HG03521 (cell line): ENCODE measurements around the gene MYRIP.
"Not testable (repeated sequence)": the region's sequence is repeated elsewhere in the genome, so short reads cannot be mapped to it uniquely, and the experiment has no call there.

Experiments
- ATAC-seq: cut with Tn5 transposase; IDR thresholded peaks from one replicate; pipeline ENCODE4 v1.9.1; 2021; ENCODE audit warnings: mild to moderate bottlenecking, moderate library complexity; ENCODE audit not compliant: unreplicated experiment

Gene MYRIP

DNA sequence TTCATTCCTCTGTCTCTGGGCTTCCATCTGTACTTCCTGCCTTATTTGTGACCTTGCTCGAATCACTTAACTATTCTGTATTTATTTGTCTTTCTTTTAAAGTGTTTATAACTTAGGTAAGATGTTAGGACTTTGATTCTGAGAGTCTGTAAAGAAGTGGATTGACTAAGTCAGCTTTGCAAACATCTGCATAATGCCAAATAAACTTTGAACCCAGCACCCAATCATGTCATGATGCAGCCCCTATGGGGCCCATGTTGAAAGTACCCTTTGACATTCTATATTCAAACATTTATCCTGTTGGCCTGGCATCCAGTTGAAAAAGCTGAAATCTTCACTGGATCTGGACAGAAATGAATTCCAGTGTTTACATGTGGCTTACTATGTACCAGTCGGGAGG, 3.8 kb upstream of the MYRIP start:
- ATAC-seq, result no peak

DNA sequence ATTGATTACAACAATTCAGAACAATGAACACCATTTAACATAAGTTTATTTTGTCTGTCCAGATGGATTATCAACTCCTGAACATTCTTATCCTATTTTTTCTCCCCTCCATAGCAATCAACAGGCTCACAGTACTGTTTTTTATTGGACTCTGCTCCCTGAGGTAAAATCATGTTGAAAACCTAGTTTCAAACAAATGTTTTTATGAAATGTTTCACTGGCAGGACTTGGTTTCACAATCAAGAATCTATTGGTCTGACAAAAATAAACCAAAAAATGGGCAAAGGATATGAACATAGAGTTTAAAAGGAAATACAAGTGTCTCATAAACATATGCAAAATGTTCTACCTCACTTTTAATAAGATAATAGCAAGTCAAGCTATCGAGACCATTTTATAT, 2.6 kb upstream of the MYRIP start:
- ATAC-seq, result no peak

DNA sequence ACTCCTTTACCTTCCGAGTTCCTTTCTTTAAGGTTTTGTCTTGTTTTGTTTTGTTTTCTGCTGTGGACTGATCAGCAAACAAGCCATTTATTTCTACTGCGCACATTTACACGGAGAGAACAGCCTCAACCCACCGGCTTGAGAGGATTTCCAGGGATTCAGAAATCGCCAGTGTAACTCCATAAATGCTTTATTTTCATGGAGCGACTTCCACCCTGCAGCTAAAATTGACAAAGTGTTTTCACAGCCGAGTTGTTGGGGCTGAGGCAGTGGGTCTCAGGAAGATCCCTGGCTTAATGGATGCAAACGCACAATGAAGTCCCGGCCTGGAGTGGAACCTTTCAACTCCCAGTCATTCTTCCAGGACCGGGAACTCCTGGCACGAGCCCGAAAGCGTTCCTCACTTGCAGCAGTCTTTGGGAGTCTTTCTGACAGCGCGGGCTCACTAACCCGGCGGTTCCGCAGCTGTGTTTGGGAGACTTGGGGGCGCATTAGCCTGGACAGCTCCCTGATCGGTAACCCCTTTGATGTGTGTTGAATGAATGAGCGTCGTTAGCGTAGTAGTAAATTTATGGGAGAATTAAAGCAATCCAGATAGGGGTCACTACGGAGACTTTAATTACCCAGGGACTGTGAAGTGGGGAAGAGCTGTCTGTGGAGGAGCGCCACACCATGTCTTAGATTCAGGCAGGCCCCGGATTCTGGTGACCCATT, 785 bp upstream of the MYRIP start:
- no peak for ATAC-seq

DNA sequence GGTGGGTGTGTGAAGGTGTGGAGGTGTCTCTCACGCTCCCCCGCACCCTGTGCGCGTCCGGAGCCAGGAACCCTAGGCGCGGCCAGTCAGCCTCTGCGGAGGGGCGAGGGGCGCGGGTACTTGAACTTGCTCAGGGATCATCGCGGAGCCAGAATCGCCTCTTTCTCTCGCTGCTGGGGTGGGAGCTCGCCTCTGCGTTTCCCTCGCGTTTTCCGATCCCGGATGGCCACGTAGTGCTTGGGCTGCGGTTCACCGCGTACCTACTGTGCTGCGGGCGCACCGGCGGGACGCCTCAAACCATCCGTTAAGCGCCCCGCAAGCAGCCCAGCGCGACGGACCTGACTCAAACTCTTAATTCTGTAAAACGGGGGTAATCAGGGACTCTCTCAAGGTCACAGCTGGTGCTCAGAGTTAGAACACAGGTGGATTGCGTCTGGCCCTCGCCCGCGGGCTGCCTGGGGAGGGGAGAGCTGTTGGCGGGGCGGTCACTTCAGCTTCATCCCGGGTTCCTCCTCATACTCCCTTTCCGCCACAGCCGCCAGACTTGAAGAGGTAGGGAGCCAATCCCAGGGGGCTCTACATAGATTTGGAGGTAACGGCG, 686 bp downstream of the MYRIP start:
- ATAC-seq, result peak; percentile 13

DNA sequence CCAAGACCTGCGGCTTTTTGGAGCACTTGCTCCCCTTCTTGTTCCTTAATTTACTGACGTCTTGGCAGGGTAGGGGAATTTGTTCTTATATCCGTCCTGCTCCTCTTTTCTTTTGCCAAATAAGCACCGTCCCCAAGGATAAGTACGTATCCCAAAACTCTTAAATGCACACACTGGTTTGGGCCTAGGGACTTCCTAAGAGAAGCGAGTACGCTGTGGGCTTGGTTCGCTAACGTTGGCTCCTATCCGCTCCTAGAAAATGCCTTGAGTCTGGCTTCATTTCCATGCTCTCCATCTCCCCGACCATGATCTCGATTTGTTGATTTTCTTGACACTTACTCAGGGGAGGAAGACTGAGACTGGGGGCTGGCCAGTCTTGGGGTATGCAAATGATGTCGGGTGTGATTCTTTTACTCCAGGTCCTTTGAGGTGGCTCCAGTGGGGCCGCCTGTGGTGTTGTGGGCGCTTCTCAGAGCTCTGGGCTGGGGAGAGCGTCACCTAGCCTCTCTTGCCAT, 1.3 kb downstream of the MYRIP start:
- ATAC-seq, result no peak

DNA sequence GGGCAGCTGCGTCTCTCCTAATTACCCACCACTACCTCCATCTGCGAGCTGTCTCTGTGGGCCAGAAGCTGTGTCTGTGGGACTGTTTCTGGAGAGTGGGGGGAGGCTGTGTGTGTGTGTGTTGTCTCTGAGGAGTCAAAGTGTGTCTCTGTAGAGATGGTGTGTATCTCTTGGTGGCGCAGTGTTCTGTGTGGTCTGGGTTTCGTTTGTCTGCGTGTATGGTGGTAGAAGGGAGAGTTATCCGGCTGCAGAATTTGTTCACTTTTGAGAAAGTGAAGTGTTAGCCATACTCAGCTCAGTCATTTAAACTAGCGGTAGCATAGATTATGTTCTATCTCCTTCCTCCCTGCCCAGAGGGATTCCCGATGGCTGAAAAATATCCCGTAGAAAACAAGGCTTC, 2.2 kb downstream of the MYRIP start:
- no peak for ATAC-seq

DNA sequence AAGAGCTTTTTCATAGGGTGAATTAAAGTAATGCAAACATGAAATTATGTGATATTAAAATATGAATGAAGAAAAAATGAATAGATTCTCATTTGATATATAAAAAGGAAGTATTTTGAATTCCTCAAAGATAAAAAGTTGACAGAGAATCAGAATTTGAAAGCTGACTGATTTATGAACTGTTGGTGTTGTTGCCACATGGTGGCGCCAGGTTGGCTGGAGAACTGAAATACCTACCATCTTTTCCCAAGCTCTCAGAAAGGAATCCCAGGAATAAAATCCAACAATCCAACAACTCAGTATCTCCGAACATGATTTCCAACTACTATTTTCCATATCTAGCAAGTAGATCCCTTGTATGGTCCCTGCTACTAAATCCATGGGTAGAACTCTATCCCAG, 3.1 kb downstream of the MYRIP start:
- no peak for ATAC-seq

DNA sequence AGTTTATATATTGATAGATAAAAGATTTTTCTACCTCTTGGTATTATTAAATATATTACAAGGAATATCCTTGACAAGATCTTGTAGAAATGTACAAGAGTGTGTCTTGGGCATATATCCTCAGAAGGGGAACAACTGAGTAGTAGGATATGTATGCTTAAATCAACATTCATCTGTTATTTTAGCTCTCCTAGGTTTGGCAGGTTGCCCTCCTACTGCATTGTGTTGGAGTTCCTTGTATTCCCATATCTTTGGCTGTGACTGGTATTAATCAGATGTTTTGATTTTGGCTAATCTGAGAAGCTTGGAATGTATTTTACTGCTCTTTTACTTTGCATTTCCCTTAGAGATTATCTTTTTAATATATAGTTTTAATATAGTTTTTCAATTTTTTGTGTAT, 4.6 kb downstream of the MYRIP start:
- ATAC-seq, result no peak

DNA sequence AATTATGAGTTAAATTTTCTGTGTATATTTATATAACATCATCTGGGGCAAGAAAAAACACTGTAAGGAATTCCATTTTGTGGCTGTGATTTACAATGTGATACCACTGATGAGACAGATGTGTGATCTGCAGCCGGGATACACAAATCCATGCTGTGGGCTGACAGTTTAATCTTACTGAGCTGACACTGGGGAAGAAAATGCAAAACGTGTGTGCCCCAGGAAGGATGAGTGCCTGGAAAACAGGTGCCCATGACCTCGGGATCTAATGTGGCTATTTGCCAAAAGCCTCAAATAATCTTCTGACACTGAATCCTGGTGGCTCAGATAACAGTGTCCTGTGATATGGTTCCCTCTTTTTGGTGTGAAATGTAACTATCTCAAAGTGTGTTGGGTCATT, 10.5 kb downstream of the MYRIP start:
- ATAC-seq, result no peak

DNA sequence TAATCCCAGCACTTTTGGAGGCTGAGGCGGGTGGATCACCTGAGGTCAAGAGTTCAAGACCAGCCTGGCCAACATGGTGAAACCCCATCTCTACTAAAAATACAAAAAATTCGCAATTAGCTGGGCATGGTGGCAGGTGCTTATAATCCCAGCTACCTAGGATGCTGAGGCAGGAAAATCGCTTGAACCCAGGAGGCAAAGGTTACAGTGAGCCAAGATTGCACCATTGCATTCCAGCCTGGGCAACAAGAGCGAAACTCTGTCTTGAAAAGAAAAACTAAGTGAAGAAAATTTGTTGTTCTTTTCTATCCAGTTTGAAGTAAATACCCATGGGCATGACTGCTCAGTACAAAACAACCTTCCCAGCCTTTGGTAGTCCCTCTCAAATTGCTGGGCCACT, 24.4 kb downstream of the MYRIP start:
- ATAC-seq, result not testable (repeated sequence)

DNA sequence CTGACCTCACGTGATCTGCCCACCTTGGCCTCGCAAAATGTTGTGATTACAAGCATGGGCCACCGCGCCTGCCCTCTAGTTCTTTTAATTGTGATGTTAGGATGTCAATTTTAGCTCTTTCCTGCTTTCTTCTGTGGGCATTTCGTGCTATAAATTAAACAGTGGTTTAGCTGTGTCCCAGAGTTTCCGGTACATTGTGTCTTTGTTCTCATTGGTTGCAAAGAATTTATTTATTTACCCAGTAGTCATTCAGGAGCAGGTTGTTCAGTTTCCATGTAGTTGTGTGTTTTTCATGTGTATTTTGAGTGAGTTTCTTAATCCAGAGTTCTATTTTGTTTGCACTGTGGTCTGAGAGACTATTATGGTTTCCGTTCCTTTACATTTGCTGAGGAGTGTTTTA, 30.1 kb downstream of the MYRIP start:
- no peak for ATAC-seq

DNA sequence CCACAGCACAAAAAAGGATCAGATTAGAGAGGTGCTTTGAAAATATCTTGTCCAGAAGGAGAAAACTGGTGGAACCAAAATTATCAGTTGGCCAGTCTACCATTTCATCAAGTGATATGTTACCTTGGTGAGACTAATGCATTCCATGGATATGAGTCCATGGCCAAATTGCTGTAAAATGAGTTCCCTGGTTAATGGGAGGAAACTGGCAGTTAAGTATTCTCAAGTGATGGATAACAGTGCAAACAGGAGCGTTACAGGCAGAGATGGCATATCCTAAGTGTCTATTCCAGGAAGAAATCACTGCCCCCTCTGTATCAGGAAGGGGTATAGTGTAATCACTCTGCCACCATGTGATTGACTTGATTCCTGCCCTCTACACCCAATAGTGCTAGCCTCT, 34.0 kb downstream of the MYRIP start:
- no peak for ATAC-seq

DNA sequence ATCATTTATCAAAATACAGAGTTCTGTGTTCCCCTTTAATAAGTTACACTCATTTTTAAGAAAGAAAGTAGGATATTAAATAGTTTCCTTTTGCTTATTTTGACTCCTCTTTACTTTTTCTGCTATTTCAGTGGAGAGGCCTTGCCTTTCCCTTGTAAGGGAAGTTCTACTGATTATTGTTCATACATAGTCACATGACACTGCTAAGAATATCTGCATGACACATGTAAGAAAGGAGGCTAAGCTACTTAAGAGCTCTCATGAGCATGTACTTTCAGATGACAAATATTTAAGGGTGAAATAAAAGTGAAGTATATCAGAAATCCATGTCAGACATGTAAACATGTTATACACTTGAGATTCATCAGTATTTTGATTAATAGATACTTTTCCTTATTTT, 39.0 kb downstream of the MYRIP start:
- no peak for ATAC-seq

DNA sequence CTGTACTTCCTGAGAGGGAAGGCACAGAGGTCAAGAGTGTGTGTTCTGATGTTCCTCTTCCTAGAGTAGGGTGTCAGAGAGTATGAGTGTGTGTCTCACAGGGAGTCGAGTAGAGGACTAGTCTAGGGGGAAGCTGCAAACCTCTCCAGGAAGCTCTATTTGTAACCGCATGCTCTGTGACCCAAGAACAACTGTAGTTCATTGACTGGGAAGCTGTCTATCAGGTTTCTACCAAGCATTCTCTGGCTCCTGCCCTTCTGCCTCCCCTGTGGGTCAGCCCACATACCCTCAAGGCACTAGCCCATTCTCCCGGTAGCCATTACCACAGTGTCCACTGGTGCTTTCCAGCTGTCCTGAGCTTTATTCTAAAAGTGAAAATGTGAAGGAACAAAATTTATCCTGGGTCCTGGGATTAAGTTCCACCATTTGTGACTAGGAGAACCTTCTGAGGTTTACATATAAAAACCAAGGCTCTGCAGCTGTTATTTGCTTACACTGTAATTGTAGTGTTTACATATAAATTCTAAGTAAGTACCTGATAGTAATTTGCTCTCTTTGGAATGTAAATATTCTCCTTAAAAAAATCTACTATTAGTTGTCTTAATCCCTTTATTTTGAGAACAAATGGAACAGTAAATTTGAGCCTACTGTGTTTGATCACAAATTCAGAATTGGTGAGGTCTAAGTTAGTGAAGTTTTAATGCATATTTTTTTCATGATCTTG, 40.7 kb downstream of the MYRIP start:
- ATAC-seq, result no peak

DNA sequence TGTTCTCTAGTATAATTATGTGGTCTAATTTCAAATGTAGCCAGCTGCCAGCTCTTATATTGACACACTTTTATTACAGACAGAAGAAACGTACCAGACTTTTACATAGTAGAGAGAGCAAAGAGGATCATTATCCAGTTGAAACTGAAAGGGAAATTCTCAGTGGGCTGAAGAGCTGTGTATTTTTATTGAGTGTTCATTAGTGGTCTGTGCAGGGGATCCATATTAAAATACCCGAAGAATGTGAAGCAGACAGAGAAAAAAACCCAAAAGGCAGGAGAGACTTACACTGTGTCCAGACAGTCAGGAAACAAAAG, 41.3 kb downstream of the MYRIP start:
- no peak for ATAC-seq

DNA sequence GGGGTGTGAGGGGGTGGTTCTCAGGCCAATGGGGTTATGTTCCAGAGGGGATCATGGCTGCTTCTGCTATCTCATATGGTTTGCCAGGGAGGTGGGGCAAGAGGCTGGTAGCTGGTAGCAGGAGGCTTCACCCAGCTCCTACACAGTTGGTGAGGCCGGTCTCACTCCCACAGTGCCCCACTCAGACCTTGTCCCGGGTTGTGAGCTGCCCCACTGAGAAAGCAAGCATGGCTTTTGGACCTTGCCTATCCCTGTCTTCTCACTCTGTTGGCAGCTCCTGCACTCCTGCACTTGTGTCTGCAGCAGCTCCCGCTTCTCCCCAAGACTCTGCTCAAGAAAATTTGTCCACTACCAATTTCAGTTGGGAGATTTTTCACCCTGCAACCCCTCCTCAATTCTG, 46.1 kb downstream of the MYRIP start:
- no peak for ATAC-seq

DNA sequence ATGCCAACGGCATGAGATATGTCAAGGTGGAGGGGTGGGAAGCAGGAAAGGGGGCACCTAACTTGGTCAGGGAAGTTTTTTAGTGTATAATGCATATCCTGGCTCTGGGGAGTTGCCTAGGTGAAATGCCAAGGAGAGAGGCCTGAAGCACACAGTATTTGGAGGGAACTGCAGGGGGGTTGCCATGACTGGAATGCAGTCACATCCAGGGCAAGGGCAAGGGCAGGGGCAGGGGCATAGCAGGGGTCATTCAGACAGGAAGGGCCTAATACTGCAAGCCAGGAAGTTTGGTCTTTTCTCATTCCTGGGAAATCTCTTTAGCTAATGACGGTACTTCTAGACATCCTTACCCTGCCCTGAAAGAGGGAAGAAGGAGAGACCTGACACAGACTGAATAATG, 60.5 kb downstream of the MYRIP start:
- ATAC-seq, result no peak

DNA sequence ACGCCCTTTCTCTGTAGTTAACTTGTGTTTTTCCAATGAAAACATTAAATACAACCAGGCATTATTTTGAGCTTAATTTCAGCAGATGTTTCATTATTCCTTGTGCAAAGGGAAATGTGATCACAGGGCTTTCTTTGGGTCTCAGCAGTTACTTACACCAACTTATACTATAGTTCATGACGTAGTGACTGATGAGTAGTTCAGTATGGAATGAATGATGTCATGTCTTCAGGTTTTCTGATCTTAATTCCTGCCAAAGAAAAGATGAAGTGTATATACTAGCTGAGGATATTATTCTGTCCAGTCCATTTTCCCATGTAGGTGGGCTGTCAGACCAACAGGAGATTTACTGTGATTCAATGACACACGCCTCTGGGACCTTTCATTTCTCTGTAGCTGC, 61.3 kb downstream of the MYRIP start:
- ATAC-seq, result no peak

DNA sequence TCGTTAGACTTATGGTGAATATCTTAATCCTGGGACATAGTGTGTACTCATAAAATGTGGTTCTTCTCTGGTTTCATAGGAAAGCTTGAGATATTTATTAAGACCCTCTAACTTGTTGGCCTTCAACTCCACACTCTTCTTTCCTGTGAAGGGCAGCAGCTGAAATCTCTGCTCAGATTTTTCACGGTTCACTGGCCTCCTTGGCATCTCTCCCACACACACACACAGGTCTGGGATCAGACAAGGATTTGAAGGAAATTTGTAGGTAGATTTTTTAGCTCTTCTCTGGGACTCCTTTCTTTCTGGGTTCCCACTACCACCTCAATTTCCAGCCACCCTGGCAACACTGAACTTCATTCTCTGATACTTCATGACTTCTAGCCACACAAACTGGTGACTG, 70.2 kb downstream of the MYRIP start:
- ATAC-seq, result no peak

DNA sequence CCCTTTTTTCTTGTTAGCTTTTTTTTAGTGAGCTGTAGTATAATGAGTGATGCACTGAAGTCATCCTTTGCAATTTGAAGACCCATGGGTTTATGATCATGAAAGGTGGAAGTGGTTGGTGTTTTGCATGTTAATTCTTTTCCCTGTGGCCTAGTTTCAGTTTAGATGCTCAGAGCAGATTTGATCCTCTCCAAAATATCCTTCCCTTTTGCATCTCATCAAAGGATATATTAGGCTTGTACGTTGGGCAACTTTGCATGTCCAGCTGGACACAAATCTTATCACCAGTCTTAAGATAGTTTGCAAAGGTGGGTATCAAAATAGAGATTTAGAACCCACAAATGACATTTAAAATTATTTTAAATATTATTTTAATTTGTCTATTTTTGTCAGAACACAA, 72.7 kb downstream of the MYRIP start:
- ATAC-seq, result no peak

DNA sequence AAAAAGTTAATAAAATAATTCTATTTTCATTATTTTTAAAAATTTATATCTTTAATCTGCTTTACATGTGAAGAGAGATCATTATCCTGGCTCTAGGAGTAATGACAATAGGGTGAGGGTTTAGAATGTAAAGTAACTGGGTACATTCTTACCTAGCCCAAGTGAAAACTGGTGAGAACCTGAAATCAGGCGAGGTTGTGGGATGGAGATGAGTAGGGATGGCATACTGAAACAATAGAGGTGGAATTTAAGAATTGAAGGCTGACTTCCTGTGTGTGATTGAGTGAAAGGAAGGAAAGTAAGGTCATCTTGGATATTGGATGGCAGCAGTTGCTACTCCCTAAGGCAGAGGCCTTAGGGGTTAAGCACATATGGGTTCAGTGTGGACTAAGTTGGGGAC, 82.7 kb downstream of the MYRIP start:
- ATAC-seq, result no peak

DNA sequence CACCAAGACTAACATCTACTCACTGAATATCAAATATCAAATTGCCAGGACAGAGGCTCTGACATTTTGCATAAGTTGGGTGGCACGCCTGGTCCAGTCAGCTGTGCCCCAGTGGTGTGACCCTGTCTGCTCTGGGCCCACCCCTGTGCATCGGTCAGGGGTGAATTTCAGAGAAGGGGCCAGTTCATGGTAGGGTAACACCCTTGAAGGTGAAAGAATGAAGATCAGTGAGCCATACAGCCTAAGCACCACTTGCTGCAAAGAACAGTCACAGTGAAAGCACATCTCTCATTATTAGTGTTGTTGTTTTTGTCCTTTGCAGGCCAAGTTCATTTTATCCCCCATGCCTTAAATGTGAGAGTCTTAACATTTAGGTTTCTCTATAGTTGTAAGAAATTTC, 86.8 kb downstream of the MYRIP start:
- no peak for ATAC-seq
